Calu3 (cell line): ENCODE data around the gene NAV1. TPM values are rescaled to one million over a fixed set of nuclear protein-coding genes. Genes with fewer than 3 reads are reported as not detected.

Experiments used
- BruUV-seq: library from RNA; stranded (reverse); fragments of 400-500 nt; replicated peaks from 2 replicates; lab custom pipeline; 2021; lab: Mats Ljungman, UMichigan
- CTCF ChIA-PET: fragments of 300-600 bp; sonication (Branson Sonifier 250); formaldehyde crosslinking; loops from one replicate; lab custom pipeline; 2022; ENCODE audit warnings: antibody characterized with exemption; lab: Charles Lee
- DNase-seq: peaks from one replicate; pipeline ENCODE4 v3.0.0; 2022
- H3K27ac Mint-ChIP-seq: one replicate; pipeline ENCODE4 v1.8.0; 2022; ENCODE audit warnings: mixed read lengths; ENCODE audit not compliant: unreplicated experiment
- H3K27me3 Mint-ChIP-seq: one replicate; pipeline ENCODE4 v1.8.0; 2022; ENCODE audit warnings: mixed read lengths; ENCODE audit not compliant: unreplicated experiment
- H3K36me3 Mint-ChIP-seq: one replicate; pipeline ENCODE4 v1.8.0; 2022; ENCODE audit warnings: mild to moderate bottlenecking, moderate library complexity, mixed read lengths; ENCODE audit not compliant: insufficient read depth, unreplicated experiment
- H3K4me1 Mint-ChIP-seq: one replicate; pipeline ENCODE4 v1.8.0; 2022; ENCODE audit warnings: mild to moderate bottlenecking, low read depth, mixed read lengths; ENCODE audit not compliant: unreplicated experiment
- H3K4me3 Mint-ChIP-seq: one replicate; pipeline ENCODE4 v1.8.0; 2022; ENCODE audit warnings: mild to moderate bottlenecking, low read depth, moderate library complexity, mixed read lengths; ENCODE audit not compliant: unreplicated experiment
- H3K9me3 Mint-ChIP-seq: one replicate; pipeline ENCODE4 v1.8.0; 2022; ENCODE audit warnings: low read depth, mixed read lengths; ENCODE audit not compliant: unreplicated experiment
- intact Hi-C: fragments of 100-400 bp; cut with micrococcal nuclease; formaldehyde crosslinking; loops from one replicate; pipeline ENCODE4 v1.10.0; 2022; ENCODE audit not compliant: unreplicated experiment
- total RNA-seq: library from RNA; stranded (reverse); gene quantifications from 2 replicates; pipeline ENCODE4 v1.2.3, GENCODE V29; 2022
- TF ChIP-seq, protein P1 (sequence below): fragments of 200-600 bp; IDR thresholded peaks from one replicate; pipeline ENCODE4 v1.8.0; 2022; ENCODE audit warnings: antibody characterized with exemption; ENCODE audit not compliant: unreplicated experiment

The NAV1 gene
- total RNA-seq, 1 experiment from 2014 or later = 24.8 TPM

DNA sequence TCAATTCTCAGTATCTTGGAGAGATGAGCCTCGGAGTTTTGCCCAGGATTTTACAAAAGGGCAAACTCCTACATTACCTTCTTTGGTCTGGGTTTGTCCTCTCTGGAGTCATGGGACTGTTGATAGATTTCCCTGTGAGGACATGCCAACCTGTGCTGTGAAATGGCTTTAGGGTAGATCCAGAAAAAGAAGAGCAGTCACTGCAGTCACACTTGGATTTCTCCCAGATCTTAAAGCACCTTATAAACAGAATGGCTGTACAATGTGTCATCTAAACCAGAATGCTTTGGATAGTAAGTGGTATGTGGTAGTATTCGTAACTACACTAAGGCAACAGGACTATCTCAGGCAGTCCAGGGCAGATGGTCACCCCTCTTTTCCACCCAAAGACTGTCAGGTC is 30.1 kb upstream of the NAV1 start:
- BruUV-seq = no TSS peak
- H3K27me3 Mint-ChIP-seq = no peaks in the 10 kb centered on the region
- H3K9me3 Mint-ChIP-seq = no peaks in the 10 kb centered on the region
- H3K4me3 Mint-ChIP-seq = no peak overlapping the region
- peaks cover 36% of the 10 kb centered on the region for H3K4me1 Mint-ChIP-seq
- H3K27ac Mint-ChIP-seq = no peak overlapping the region
- TF ChIP-seq, protein P1, sequence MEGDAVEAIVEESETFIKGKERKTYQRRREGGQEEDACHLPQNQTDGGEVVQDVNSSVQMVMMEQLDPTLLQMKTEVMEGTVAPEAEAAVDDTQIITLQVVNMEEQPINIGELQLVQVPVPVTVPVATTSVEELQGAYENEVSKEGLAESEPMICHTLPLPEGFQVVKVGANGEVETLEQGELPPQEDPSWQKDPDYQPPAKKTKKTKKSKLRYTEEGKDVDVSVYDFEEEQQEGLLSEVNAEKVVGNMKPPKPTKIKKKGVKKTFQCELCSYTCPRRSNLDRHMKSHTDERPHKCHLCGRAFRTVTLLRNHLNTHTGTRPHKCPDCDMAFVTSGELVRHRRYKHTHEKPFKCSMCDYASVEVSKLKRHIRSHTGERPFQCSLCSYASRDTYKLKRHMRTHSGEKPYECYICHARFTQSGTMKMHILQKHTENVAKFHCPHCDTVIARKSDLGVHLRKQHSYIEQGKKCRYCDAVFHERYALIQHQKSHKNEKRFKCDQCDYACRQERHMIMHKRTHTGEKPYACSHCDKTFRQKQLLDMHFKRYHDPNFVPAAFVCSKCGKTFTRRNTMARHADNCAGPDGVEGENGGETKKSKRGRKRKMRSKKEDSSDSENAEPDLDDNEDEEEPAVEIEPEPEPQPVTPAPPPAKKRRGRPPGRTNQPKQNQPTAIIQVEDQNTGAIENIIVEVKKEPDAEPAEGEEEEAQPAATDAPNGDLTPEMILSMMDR = no peak
- peaks cover 31% of the 10 kb centered on the region for H3K36me3 Mint-ChIP-seq
- CTCF ChIA-PET = no interaction called here
- intact Hi-C loops = no loop called here
- DNase-seq = no peak

DNA sequence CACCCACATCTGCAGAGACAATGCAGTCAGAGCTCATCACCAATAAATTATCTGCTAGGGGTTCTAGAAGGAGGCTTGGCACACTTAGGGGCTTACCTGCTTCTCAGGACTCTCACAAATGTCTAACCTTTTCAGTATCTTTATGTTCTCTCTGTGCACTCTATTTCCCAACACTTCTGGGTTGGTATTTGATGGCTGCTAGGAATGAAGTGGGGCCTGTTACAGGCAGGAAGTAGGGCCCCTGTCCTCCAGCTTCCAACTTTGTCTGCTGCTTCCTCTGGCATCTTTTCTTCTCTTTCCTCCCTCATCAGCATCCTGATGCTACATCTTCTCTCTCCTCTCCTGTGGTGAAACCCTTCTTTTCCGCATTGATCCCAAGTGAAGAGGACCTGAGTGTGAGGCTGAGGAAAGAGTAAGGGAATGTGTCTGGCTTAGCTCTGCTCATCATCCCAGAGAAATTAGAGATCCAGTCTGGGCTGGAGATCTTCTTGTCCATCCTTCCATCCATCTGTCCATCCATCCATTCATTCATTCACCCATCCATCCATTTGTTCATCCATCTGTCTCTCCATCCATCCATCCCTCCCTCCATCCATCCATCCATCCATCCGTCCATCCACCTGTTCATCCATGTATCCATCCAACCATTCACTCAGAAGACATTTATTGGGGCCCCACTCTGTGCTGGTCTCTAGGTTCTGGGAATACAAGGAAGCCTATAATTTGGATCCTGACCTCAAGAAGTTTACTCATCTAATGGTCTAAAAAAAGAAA is 29.1 kb upstream of the NAV1 start:
- H3K36me3 Mint-ChIP-seq = peaks cover 30% of the 10 kb centered on the region
- no peaks in the 10 kb centered on the region for H3K9me3 Mint-ChIP-seq
- no peak overlapping the region for H3K27ac Mint-ChIP-seq
- no peak for DNase-seq
- peaks cover 42% of the 10 kb centered on the region for H3K4me1 Mint-ChIP-seq
- intact Hi-C loops = no loop called here
- H3K4me3 Mint-ChIP-seq = no peak overlapping the region
- CTCF ChIA-PET = interaction anchor here (0.7 kb wide), 1 partner anchor 1189 kb away, joined by 3 read pairs; no protein-coding TSS in a partner anchor
- H3K27me3 Mint-ChIP-seq = no peaks in the 10 kb centered on the region
- BruUV-seq = no TSS peak
- TF ChIP-seq, protein P1 = no peak

DNA sequence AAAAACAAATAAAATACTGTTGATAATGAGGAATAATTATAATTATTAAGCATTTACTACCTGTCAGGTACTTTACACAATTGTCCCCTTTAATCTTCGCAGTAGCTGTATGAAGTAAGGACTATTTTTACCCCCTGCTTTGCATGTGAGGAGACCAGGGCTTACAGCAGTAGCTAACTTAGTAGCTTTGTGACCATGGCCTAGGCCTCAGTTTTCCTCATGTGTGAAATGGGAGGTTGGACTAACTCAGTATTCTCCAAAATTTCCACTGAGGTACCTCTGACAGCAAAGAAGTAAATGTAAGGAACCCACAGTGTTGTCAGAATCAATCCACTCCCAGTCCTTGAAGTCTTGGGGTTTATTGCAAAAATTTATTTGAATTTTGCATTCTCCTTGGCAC is 28.2 kb upstream of the NAV1 start:
- no TSS peak for BruUV-seq

DNA sequence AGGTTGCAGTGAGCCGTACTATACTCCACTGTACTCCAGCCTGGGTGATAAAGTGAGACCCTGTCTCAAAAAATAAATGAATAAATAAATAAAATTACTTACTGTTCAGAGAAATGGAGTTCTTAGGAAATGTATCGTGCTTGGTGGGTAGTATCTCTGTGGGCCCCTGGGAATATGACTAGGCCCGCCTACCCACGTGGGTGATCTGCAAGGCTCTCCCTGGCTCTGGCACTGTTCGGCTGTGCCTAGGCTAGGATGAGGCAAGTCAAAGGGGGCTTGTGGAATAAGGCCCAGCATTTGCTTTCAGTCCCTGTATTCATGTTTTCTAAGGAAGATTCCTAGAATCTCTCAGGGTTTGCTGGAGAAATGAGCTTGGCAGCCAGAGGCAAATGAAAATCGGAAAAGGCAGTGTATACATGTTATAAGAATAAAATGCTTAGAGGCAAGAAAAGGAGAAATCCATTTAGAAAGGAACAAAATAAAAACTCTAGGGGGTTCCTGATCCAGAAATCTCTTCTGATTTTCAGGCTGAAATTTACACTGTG is 27.5 kb upstream of the NAV1 start:
- no peak overlapping the region for H3K4me3 Mint-ChIP-seq
- no peak overlapping the region for H3K27ac Mint-ChIP-seq
- peaks cover 42% of the 10 kb centered on the region for H3K4me1 Mint-ChIP-seq
- peaks cover 14% of the 10 kb centered on the region for H3K36me3 Mint-ChIP-seq
- TF ChIP-seq, protein P1 = no peak
- BruUV-seq = no TSS peak
- no peaks in the 10 kb centered on the region for H3K9me3 Mint-ChIP-seq
- H3K27me3 Mint-ChIP-seq = no peaks in the 10 kb centered on the region
- intact Hi-C loops = no loop called here
- DNase-seq = no peak
- CTCF ChIA-PET = interaction anchor here (1.1 to 7.0 kb wide), 7 partner anchors 9 to 76 kb away, joined by 6 to 172 read pairs (median 37); no protein-coding TSS in a partner anchor

More for the DNA sequence above, 28.2 kb upstream of the NAV1 start:
- H3K27me3 Mint-ChIP-seq = no peaks in the 10 kb centered on the region
- H3K36me3 Mint-ChIP-seq = peaks cover 21% of the 10 kb centered on the region
- no peak for DNase-seq
- H3K4me3 Mint-ChIP-seq = no peak overlapping the region
- TF ChIP-seq, protein P1 = no peak
- H3K9me3 Mint-ChIP-seq = no peaks in the 10 kb centered on the region
- H3K4me1 Mint-ChIP-seq = peaks cover 42% of the 10 kb centered on the region
- intact Hi-C loops = no loop called here
- CTCF ChIA-PET = interaction anchor here (0.7 to 7.0 kb wide), 4 partner anchors 9 to 63 kb away, joined by 3 to 172 read pairs (median 29); no protein-coding TSS in a partner anchor
- no peak overlapping the region for H3K27ac Mint-ChIP-seq
